WTC11 (cell line): Measurements from ENCODE around the gene VIM. TPM values are rescaled to one million over a fixed set of nuclear protein-coding genes. Genes with fewer than 3 reads are reported as not detected.

Source experiments
- AFF4 ChIP-seq: sonication (generic); formaldehyde crosslinking; IDR thresholded peaks from 2 replicates; pipeline ENCODE4 v1.8.1; 2023; ENCODE audit warnings: mild to moderate bottlenecking, missing genetic modification reagents, borderline replicate concordance
- AR ChIP-seq: fragments of 250-450 bp; sonication (Bioruptor Pico); IDR thresholded peaks from 2 replicates; pipeline ENCODE4 v1.9.0; 2021; ENCODE audit warnings: mild to moderate bottlenecking
- CREB1 ChIP-seq: sonication (generic); formaldehyde crosslinking; IDR thresholded peaks from 2 replicates; pipeline ENCODE4 v1.8.0; 2023; ENCODE audit warnings: mild to moderate bottlenecking, missing genetic modification reagents
- ELF4 ChIP-seq: sonication (generic); formaldehyde crosslinking; IDR thresholded peaks from 2 replicates; pipeline ENCODE4 v1.8.1; 2022; ENCODE audit warnings: low read depth, mild to moderate bottlenecking, moderate library complexity, missing genetic modification reagents
- FOXK1 ChIP-seq: sonication (generic); formaldehyde crosslinking; IDR thresholded peaks from 2 replicates; pipeline ENCODE4 v1.8.0; 2022; ENCODE audit warnings: mild to moderate bottlenecking, moderate library complexity, missing genetic modification reagents
- JAZF1 ChIP-seq: fragments of 250-450 bp; sonication (Bioruptor Pico); IDR thresholded peaks from 2 replicates; pipeline ENCODE4 v1.9.0; 2021; ENCODE audit warnings: moderate library complexity, mild to moderate bottlenecking, inconsistent platforms
- JUN ChIP-seq: sonication (generic); formaldehyde crosslinking; IDR thresholded peaks from 2 replicates; pipeline ENCODE4 v1.8.0; 2023; ENCODE audit warnings: mild to moderate bottlenecking, missing genetic modification reagents
- NFE2L1 ChIP-seq: sonication (generic); formaldehyde crosslinking; IDR thresholded peaks from 2 replicates; pipeline ENCODE4 v1.8.1; 2023; ENCODE audit warnings: missing genetic modification reagents
- NR1H2 ChIP-seq: sonication (generic); formaldehyde crosslinking; IDR thresholded peaks from 2 replicates; pipeline ENCODE4 v1.9.0; 2021; ENCODE audit warnings: mild to moderate bottlenecking, moderate library complexity, missing genetic modification reagents
- OVOL2 ChIP-seq: fragments of 250-450 bp; sonication (Bioruptor Pico); IDR thresholded peaks from 2 replicates; pipeline ENCODE4 v1.9.0; 2021; ENCODE audit warnings: mild to moderate bottlenecking, borderline replicate concordance
- PREB ChIP-seq: sonication (generic); formaldehyde crosslinking; IDR thresholded peaks from 2 replicates; pipeline ENCODE4 v1.8.1; 2022; ENCODE audit warnings: mild to moderate bottlenecking, missing genetic modification reagents, moderate library complexity, borderline replicate concordance
- SMAD4 ChIP-seq: sonication (generic); formaldehyde crosslinking; IDR thresholded peaks from 2 replicates; pipeline ENCODE4 v1.8.0; 2022; ENCODE audit warnings: mild to moderate bottlenecking, missing genetic modification reagents
- SOX15 ChIP-seq: fragments of 250-450 bp; sonication (Bioruptor Pico); IDR thresholded peaks from 2 replicates; pipeline ENCODE4 v1.9.0; 2021; ENCODE audit warnings: mild to moderate bottlenecking
- TEAD1 ChIP-seq: sonication (generic); formaldehyde crosslinking; IDR thresholded peaks from 2 replicates; pipeline ENCODE4 v1.8.0; 2022; ENCODE audit warnings: mild to moderate bottlenecking, missing genetic modification reagents
- USF1 ChIP-seq: sonication (generic); formaldehyde crosslinking; IDR thresholded peaks from 2 replicates; pipeline ENCODE4 v1.8.0; 2022; ENCODE audit warnings: mild to moderate bottlenecking, missing genetic modification reagents
- ZNF138 ChIP-seq: sonication (generic); formaldehyde crosslinking; conservative IDR thresholded peaks from 2 replicates; pipeline ENCODE4 v1.8.1; 2022; ENCODE audit warnings: mild to moderate bottlenecking, moderate library complexity, missing genetic modification reagents
- ZNF416 ChIP-seq: fragments of 250-450 bp; sonication (Bioruptor Pico); IDR thresholded peaks from 2 replicates; pipeline ENCODE4 v1.9.0; 2021; ENCODE audit warnings: mild to moderate bottlenecking, inconsistent platforms
- ZNF532 ChIP-seq: fragments of 250-450 bp; sonication (Bioruptor Pico); IDR thresholded peaks from 2 replicates; pipeline ENCODE4 v1.9.0; 2021; ENCODE audit warnings: mild to moderate bottlenecking, borderline replicate concordance
- ZNF671 ChIP-seq: fragments of 250-450 bp; sonication (Bioruptor Pico); IDR thresholded peaks from 2 replicates; pipeline ENCODE4 v1.8.0; 2021; ENCODE audit warnings: mild to moderate bottlenecking
- total RNA-seq: library from RNA; stranded (reverse); gene quantifications from 3 replicates; pipeline ENCODE4 v1.2.3, GENCODE V29; 2021
- TF ChIP-seq, protein P1 (sequence below): sonication (generic); formaldehyde crosslinking; IDR thresholded peaks from 2 replicates; pipeline ENCODE4 v1.8.0; 2023; ENCODE audit warnings: missing genetic modification reagents
- TF ChIP-seq, protein P2 (sequence below): fragments of 250-450 bp; sonication (Bioruptor Pico); IDR thresholded peaks from 2 replicates; pipeline ENCODE4 v2.1.2; 2022; ENCODE audit warnings: mild to moderate bottlenecking, moderate library complexity
- TF ChIP-seq, protein P3 (sequence below): sonication (generic); formaldehyde crosslinking; IDR thresholded peaks from 2 replicates; pipeline ENCODE4 v1.8.1; 2022; ENCODE audit warnings: missing genetic modification reagents, borderline replicate concordance

VIM gene
- total RNA-seq, 1 experiment from 2014 or later, result 74.1 TPM

DNA sequence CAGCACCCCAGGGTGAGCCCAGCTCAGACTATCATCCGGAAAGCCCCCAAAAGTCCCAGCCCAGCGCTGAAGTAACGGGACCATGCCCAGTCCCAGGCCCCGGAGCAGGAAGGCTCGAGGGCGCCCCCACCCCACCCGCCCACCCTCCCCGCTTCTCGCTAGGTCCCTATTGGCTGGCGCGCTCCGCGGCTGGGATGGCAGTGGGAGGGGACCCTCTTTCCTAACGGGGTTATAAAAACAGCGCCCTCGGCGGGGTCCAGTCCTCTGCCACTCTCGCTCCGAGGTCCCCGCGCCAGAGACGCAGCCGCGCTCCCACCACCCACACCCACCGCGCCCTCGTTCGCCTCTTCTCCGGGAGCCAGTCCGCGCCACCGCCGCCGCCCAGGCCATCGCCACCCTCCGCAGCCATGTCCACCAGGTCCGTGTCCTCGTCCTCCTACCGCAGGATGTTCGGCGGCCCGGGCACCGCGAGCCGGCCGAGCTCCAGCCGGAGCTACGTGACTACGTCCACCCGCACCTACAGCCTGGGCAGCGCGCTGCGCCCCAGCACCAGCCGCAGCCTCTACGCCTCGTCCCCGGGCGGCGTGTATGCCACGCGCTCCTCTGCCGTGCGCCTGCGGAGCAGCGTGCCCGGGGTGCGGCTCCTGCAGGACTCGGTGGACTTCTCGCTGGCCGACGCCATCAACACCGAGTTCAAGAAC, 1.1 kb downstream of the VIM start (continued):
- TF ChIP-seq ZNF138 (CRISPR knock-in tag) (peak; percentile 97; the same call in 1 of the 2 replicates), TEAD1 (peak; percentile 98), ZNF416 (CRISPR knock-in tag) (no peak), AR (CRISPR knock-in tag) (no peak), SOX15 (CRISPR knock-in tag) (no peak), NFE2L1 (peak; percentile 75; the same call in 1 of the 2 replicates), ZNF671 (no peak), SMAD4 (CRISPR knock-in tag) (peak; percentile 81; the same call in 1 of the 2 replicates), OVOL2 (CRISPR knock-in tag) (no peak), ELF4 (CRISPR knock-in tag) (peak; percentile 91; the same call in 1 of the 2 replicates), JUN (CRISPR knock-in tag) (peak; percentile 98), USF1 (peak; percentile 79), CREB1 (CRISPR knock-in tag) (peak; percentile 95), AFF4 (CRISPR knock-in tag) (no peak), ZNF532 (CRISPR knock-in tag) (no peak), FOXK1 (CRISPR knock-in tag) (peak; percentile 94), NR1H2 (CRISPR knock-in tag) (peak; percentile 92), PREB (CRISPR knock-in tag) (peak; percentile 95; the same call in 1 of the 2 replicates), JAZF1 (CRISPR knock-in tag) (no peak)
- TF ChIP-seq, protein P1, sequence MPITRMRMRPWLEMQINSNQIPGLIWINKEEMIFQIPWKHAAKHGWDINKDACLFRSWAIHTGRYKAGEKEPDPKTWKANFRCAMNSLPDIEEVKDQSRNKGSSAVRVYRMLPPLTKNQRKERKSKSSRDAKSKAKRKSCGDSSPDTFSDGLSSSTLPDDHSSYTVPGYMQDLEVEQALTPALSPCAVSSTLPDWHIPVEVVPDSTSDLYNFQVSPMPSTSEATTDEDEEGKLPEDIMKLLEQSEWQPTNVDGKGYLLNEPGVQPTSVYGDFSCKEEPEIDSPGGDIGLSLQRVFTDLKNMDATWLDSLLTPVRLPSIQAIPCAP, result peak; percentile 98
- TF ChIP-seq, protein P2, sequence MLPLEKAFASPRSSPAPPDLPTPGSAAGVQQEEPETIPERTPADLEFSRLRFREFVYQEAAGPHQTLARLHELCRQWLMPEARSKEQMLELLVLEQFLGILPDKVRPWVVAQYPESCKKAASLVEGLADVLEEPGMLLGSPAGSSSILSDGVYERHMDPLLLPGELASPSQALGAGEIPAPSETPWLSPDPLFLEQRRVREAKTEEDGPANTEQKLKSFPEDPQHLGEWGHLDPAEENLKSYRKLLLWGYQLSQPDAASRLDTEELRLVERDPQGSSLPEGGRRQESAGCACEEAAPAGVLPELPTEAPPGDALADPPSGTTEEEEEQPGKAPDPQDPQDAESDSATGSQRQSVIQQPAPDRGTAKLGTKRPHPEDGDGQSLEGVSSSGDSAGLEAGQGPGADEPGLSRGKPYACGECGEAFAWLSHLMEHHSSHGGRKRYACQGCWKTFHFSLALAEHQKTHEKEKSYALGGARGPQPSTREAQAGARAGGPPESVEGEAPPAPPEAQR (CRISPR knock-in tag), result no peak
- TF ChIP-seq, protein P3, sequence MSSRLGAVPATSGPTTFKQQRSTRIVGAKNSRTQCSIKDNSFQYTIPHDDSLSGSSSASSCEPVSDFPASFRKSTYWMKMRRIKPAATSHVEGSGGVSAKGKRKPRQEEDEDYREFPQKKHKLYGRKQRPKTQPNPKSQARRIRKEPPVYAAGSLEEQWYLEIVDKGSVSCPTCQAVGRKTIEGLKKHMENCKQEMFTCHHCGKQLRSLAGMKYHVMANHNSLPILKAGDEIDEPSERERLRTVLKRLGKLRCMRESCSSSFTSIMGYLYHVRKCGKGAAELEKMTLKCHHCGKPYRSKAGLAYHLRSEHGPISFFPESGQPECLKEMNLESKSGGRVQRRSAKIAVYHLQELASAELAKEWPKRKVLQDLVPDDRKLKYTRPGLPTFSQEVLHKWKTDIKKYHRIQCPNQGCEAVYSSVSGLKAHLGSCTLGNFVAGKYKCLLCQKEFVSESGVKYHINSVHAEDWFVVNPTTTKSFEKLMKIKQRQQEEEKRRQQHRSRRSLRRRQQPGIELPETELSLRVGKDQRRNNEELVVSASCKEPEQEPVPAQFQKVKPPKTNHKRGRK (CRISPR knock-in tag), result no peak
